ENCODE data around the gene SFN. TPM values are rescaled to one million over a fixed set of nuclear protein-coding genes. Genes with fewer than 3 reads are reported as not detected.
A peak's percentile ranks its signal among the peaks of the same experiment; 100 is the strongest.
"Not testable (repeated sequence)": the region's sequence is repeated elsewhere in the genome, so short reads cannot be mapped to it uniquely, and the experiment has no call there.

The SFN gene
- total RNA-seq, 1 donor from 2014 or later: not detected

- DNase-seq (ENCODE audit: low spot score): no peak
- Mint-ChIP-seq H3K4me1 (ENCODE audit: low read depth) (peaks cover 15% of the 10 kb centered on the region), H3K27ac (ENCODE audit: unreplicated experiment) (no peak overlapping the region), H3K27me3 (ENCODE audit: low read depth) (no peaks in the 10 kb centered on the region), H3K4me3 (ENCODE audit: unreplicated experiment) (no peak overlapping the region), H3K9me3 (ENCODE audit: low read depth) (no peaks in the 10 kb centered on the region), H3K36me3 (ENCODE audit: low read depth) (peaks cover 10% of the 10 kb centered on the region)
- no peak for TF ChIP-seq CTCF (IDR thresholded peaks at IDR 0.05)
Measured at GRCh38 chr1:26844424-26845196, 18.3 kb upstream of the SFN start.

GRCh38 chr1:26847826-26848225, 15.1 kb upstream of the SFN start:
- Mint-ChIP-seq H3K36me3 (ENCODE audit: low read depth) (peaks cover 35% of the 10 kb centered on the region), H3K4me1 (ENCODE audit: low read depth) (peaks cover 16% of the 10 kb centered on the region)
- not testable (repeated sequence) for H3K4me3 Mint-ChIP-seq (ENCODE audit: unreplicated experiment); H3K9me3 Mint-ChIP-seq (ENCODE audit: low read depth); H3K27me3 Mint-ChIP-seq (ENCODE audit: low read depth); H3K27ac Mint-ChIP-seq (ENCODE audit: unreplicated experiment); DNase-seq (ENCODE audit: low spot score)

DNA sequence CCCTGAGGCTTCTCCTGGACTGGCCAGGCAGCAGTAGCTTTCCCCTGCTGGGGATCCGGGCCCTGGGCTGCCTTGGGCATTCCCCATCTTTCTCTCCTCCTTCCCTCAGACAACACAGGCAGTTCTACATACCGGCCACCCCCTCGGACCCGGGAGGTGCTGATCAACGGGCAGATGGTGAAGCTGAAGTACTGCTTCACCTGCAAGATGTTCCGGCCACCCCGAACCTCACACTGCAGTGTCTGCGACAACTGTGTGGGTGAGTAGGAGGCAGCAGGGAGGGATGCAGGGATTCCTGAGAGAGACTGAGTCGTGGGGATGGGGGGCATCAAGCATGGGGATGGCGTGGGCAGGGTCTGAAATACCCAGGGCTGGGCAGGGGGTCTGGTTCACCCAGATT, 14.4 kb upstream of the SFN start:
- H3K36me3 Mint-ChIP-seq (ENCODE audit: low read depth): peaks cover 38% of the 10 kb centered on the region
- TF ChIP-seq CTCF (IDR thresholded peaks at IDR 0.05): no peak
- no peak overlapping the region for H3K4me3 Mint-ChIP-seq (ENCODE audit: unreplicated experiment)
- no peak for DNase-seq (ENCODE audit: low spot score)
- H3K4me1 Mint-ChIP-seq (ENCODE audit: low read depth): peaks cover 20% of the 10 kb centered on the region
- peak overlapping the region; percentile 86 for H3K27ac Mint-ChIP-seq (ENCODE audit: unreplicated experiment)
- H3K27me3 Mint-ChIP-seq (ENCODE audit: low read depth): no peaks in the 10 kb centered on the region
- H3K9me3 Mint-ChIP-seq (ENCODE audit: low read depth): no peaks in the 10 kb centered on the region

- Mint-ChIP-seq H3K36me3 (ENCODE audit: low read depth) (peaks cover 39% of the 10 kb centered on the region), H3K4me1 (ENCODE audit: low read depth) (peaks cover 20% of the 10 kb centered on the region), H3K4me3 (ENCODE audit: unreplicated experiment) (no peak overlapping the region), H3K27me3 (ENCODE audit: low read depth) (no peaks in the 10 kb centered on the region), H3K27ac (ENCODE audit: unreplicated experiment) (peak overlapping the region; percentile 86), H3K9me3 (ENCODE audit: low read depth) (no peaks in the 10 kb centered on the region)
- no peak for DNase-seq (ENCODE audit: low spot score)
- no peak for TF ChIP-seq CTCF (IDR thresholded peaks at IDR 0.05)
Measured at GRCh38 chr1:26848941-26849774, 13.8 kb upstream of the SFN start.

DNA sequence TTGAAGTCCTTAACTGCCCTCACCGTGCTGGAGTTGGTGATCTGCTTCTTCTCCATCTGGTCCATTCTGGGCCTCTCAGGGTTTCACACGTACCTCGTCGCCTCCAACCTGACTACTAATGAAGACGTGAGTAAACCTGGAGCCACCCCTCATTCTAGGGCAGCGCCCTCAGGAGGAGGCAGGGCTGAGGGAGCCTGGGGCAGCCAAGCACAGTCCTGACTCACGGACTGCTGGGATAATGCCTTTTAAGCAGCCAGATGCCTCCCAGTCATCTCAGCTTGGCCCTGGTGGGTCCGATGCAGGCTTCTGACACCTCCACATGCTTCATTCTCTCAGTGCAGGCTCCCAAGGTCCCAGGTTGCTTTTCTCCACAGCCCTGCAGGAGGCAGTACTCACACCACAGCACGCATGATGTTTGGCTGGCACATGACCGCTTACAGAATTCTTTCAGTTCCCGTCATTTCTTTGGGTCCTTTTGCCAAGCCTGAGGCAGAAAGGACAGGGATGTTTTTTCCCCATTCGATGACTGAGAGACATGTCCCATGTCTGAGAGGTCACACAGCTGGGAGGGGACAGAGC, 11.8 kb upstream of the SFN start:
- no peak overlapping the region for H3K4me3 Mint-ChIP-seq (ENCODE audit: unreplicated experiment)
- H3K9me3 Mint-ChIP-seq (ENCODE audit: low read depth): no peaks in the 10 kb centered on the region
- DNase-seq (ENCODE audit: low spot score): no peak
- peaks cover 20% of the 10 kb centered on the region for H3K4me1 Mint-ChIP-seq (ENCODE audit: low read depth)
- peaks cover 42% of the 10 kb centered on the region for H3K36me3 Mint-ChIP-seq (ENCODE audit: low read depth)
- no peak overlapping the region for H3K27ac Mint-ChIP-seq (ENCODE audit: unreplicated experiment)
- H3K27me3 Mint-ChIP-seq (ENCODE audit: low read depth): no peaks in the 10 kb centered on the region
- peak; percentile 49 for TF ChIP-seq CTCF (IDR thresholded peaks at IDR 0.05)
